ENCODE measurements around the gene SEPTIN12. TPM values are rescaled to one million over a fixed set of nuclear protein-coding genes. Genes with fewer than 3 reads are reported as not detected.

SEPTIN12 gene
- total RNA-seq, result 0.06 TPM in 1 of 2 replicates, not detected in the other

DNA sequence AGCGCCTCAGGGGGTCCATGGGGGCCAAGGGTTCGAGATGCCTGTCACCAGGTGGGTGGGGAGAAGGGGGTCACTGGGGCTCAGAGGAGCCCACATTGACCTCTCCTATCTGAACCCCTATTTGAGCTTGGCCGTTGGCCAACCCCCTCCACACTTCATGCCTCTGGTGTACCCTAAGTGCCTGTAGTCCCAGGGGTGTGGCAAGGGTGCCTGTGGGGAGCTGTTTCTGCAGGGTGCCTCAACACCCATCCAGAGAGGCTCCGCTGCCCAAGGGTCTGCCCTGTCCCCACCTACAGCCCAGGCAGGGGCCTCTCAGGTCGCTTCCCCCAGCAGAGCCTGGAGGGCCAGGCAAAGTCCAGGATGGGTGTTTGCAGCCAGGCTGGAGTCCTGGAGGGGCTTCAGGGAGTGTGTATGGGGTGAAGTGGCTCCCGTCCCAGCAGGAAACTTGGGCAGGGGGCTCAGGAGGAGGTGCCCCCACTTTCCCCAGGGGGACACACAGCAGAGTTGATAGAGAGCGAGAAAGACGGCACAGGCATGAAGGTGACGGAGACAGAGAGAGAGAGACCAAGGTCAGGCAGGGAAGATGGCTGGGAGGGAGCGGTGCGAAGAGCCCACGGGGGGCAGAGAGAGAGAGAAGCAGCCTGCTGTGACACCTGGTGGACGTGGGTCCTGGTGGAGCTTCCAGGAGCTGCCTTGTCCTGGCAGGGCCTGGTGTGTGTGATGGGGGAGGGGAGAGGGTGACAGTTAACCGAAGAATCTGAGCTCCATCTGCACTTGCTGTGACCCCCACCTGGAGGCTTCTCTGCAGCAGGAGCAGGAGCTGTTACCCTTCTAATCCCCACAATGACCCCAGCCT, at the start of gene SEPTIN12:
Gene SEPTIN12, minus strand, starts transcription at position 719 of the 856 bp plus-strand sequence. Its CDS starts 700 bp downstream, at position 19.

DNA sequence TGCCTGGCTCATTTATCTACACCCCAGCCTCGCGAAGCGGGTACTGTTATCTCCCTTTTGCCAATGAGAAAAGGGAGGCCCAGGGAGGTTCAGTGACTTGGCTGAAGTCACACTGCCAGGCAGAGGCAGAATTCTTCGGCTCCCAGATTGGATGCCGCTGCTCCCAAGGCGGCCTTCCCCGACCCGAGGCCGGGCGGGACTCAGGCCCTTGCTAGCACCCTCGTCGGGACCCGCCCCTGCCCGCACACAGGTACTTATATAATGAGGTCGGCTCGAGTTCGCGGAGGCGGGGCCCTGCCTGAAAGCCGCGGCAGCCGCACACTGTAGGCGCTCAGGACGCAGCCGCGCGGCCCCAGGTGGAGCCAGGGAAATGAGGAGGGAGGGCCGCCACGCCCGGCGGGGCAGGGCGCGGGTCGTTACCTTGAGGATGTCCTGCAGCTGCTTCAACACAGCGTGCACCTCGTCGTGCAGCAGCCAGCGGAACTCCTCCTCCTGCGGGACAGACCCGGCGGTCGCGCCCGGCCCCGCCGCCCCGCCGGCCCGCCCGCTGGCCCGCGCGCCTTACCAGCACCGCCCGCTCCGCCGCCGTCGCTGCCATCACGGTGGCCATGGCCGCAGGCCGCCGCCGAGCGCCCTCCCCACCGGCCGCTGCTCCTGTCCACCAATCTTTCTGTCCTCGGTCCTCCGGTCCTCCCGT, 14.0 kb upstream of the SEPTIN12 start, which contains the start of gene ROGDI:
Gene ROGDI, minus strand, starts transcription at position 672 of the 697 bp plus-strand sequence. Its CDS starts 62 bp downstream, at position 610.

DNA sequence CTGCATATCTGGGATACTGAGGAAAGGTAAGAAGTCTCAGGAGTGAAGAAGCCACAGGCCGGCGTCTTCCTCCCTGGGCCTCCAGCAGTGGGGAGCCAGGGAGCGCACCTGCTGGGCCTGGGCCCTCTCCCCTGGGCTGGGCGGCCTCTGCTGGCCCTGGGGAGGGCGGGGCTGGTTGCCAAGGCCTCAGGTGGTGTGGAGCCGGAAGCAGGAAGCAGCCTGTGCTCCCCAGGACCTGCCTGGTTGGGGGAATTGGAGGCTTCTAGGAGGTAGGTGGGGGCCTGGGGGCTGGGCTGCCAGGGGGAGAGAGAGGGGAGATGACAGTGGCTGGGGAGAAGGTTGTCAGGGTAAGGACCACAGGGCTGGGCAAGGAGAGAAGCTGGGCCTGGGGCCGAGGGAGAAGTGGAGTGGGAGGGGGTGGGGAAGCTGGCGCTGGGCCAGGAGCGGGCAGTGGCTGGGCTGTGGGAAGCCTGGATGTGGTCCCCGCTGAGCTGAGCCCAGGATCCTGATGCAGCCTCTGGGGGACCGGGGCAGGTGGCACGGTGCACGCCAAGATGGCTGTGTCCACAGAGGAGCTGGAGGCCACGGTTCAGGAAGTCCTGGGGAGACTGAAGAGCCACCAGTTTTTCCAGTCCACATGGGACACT, 7.2 kb upstream of the SEPTIN12 start, which contains the start of gene SMIM22:
Gene SMIM22, plus strand, starts transcription at position 189 of the 647 bp plus-strand sequence. Its CDS starts 366 bp downstream, at position 555.

DNA sequence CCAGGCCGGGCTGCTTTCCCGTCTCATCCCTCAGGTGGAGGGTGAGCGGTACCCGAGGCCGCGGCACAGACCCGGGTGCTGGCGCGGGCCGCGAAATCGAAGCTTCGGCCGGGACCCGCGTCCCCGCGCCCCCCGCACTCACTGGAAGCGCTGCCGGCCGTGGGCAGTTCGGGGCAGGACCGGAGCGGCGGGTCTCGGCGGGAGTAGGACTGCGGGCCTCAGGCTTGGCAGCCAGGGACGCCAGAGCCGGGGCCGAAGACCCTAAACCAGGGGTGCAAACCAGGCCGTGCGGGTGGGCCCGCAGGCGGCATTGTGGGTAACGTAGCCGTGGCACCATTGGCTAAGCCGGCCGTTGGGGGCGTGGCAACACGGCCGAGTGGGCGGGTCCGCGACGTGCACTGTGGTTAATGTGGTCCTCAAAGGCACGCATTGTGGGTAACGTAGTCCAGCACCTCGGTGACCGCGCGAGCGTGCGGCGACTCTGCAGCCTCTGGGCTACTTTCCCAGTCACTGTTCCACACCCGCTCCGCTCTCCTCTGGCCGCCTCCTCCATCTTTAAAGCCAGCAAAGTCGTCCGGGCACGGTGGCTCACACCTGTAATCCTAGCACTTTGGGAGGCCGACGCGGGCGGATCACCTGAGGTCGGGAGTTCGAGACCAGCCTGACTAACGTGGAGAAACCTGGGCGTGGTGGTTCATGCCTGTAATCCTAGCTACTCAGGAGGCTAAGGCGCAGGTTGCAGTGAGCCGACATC, 21.1 kb downstream of the SEPTIN12 start, which contains the start of gene ZNF500:
Gene ZNF500, minus strand, starts transcription at position 288 of the 754 bp plus-strand sequence. CDS start 1,184 bp downstream, outside the sequence.

DNA sequence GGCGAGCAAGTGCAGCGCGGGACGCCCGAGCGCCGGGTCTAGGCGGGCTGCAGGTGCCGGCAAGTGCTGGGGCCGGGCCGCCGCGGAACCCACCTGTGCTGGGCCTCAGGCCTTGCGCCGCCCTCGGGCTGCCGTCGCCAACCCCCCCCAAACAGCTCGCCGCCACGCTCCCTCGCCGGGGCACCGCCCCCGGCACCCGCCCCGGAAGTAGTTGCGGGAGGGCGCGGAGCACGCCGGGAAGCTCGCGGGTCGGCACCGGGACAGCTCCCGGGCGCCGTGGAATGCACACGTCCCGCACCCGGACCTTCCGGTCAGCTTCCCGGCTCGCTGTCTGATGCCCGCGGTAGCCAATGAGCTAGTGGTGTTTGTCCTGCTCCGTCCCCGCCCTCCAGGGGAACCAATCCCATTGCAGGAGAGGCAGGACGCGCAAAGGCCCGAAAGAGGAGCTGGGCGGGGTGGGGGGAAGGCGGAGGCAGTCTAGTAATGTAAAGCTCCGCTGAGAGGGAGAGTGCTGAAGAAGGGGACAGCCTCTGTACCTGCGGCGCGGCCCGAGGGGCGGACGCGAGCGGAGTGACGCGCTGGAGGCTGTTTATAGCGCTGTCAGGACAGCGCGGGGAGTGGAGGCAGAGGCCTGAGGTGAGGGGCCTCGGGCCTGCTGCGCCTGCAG, 53.9 kb downstream of the SEPTIN12 start, which contains the start of the genes ANKS3 and DNAAF8:
Gene ANKS3, minus strand, starts transcription at position 209 of the 667 bp plus-strand sequence. CDS start 4,122 bp downstream, outside the sequence.
Gene DNAAF8, plus strand, starts transcription at position 475 of the 667 bp plus-strand sequence. CDS start 1,978 bp downstream, outside the sequence.

Other genes with a start within 250 kb of the SEPTIN12 start
- 10.7 and 14.5 TPM in 2 replicates for gene CDIP1, start 249.6 kb downstream of the SEPTIN12 start, total RNA-seq
- under 0.01 TPM in 1 of 2 replicates, not detected in the other for gene C16orf96, start 232.0 kb downstream of the SEPTIN12 start, total RNA-seq
- gene UBALD1, start 173.5 kb downstream of the SEPTIN12 start, total RNA-seq, result 1.8 and 7.4 TPM in 2 replicates
- gene MGRN1, start 163.5 kb downstream of the SEPTIN12 start, total RNA-seq, result 13.4 and 40.2 TPM in 2 replicates
- 24.1 and 34.1 TPM in 2 replicates for gene NUDT16L1, start 94.8 kb downstream of the SEPTIN12 start, total RNA-seq
- 10.8 and 27.1 TPM in 2 replicates for gene ANKS3, start 54.1 kb downstream of the SEPTIN12 start, total RNA-seq
- 0.25 and 0.32 TPM in 2 replicates for gene DNAAF8, start 53.8 kb downstream of the SEPTIN12 start, total RNA-seq
- 5.0 and 6.5 TPM in 2 replicates for gene ZNF500, start 21.2 kb downstream of the SEPTIN12 start, total RNA-seq
- gene SMIM22, start 7.0 kb upstream of the SEPTIN12 start, total RNA-seq, result not detected in 2 replicates
- gene ROGDI, start 14.3 kb upstream of the SEPTIN12 start, total RNA-seq, result 9.7 and 20.9 TPM in 2 replicates
- gene GLYR1, start 58.9 kb upstream of the SEPTIN12 start, total RNA-seq, result 41.9 and 98.2 TPM in 2 replicates
- 18.6 and 37.6 TPM in 2 replicates for gene UBN1, start 59.1 kb upstream of the SEPTIN12 start, total RNA-seq
- 0.81 and 8.4 TPM in 2 replicates for gene PPL, start 148.8 kb upstream of the SEPTIN12 start, total RNA-seq
- under 0.01 and 0.06 TPM in 2 replicates for gene SEC14L5, start 170.0 kb upstream of the SEPTIN12 start, total RNA-seq
- gene NAGPA, start 245.6 kb upstream of the SEPTIN12 start, total RNA-seq, result 16.7 and 21.4 TPM in 2 replicates